Measurements from ENCODE around the gene RFX7.

Gene RFX7

GRCh38 chr15:56243163-56244037 is at the start of gene RFX7:
RFX7 (minus strand) TSS chr15:56243879; CDS start chr15:56243285, 594 bp downstream.
- Histone ChIP-seq H3F3A (ENCODE audit: control insufficient read depth, insufficient read depth) (peaks cover 14% of the 10 kb centered on the region), H3K4me3 (ENCODE audit: low read length) (peak within 1 kb of the TSS; percentile 95), H3K9me3 (ENCODE audit: control insufficient read depth, insufficient read depth, low read length) (no peaks in the 10 kb centered on the region; the same call in 1 of the 2 replicates), H3K4me1 (ENCODE audit: control insufficient read depth, low read length) (peaks cover 42% of the 10 kb centered on the region), H4K20me1 (ENCODE audit: control insufficient read depth, insufficient read depth, low read depth, low read length) (no peaks in the 10 kb centered on the region), H3K36me3 (ENCODE audit: control insufficient read depth, low read length) (peaks cover 28% of the 10 kb centered on the region), H3K27ac (ENCODE audit: low read depth, low read length) (peak within 1 kb of the TSS; percentile 92), H3K27me3 (ENCODE audit: control insufficient read depth, low read length) (no peaks in the 10 kb centered on the region), H3K9me2 (replicated peaks; ENCODE audit: control insufficient read depth, low read length) (no peaks in the 10 kb centered on the region), H3K4me2 (ENCODE audit: low read length) (peak within 1 kb of the TSS; percentile 98), H3K79me2 (ENCODE audit: control insufficient read depth, low read length) (peaks cover 67% of the 10 kb centered on the region)
- TF ChIP-seq EZH2phosphoT487 (IDR thresholded peaks at IDR 0.05; ENCODE audit: borderline replicate concordance, low read length) (no peak), CTCF (IDR thresholded peaks at IDR 0.05; ENCODE audit: low read depth, low read length, poor library complexity, severe bottlenecking) (no peak)

- H3K36me3 ChIP-seq (ENCODE audit: control insufficient read depth, low read length), result no peaks in the 10 kb centered on the region
- no peak overlapping the region for H3K4me2 ChIP-seq (ENCODE audit: low read length)
- no peak overlapping the region for H3K4me3 ChIP-seq (ENCODE audit: low read length)
- H3K9me2 ChIP-seq (replicated peaks; ENCODE audit: control insufficient read depth, low read length), result no peaks in the 10 kb centered on the region
- H4K20me1 ChIP-seq (ENCODE audit: control insufficient read depth, insufficient read depth, low read depth, low read length), result no peaks in the 10 kb centered on the region
- TF ChIP-seq CTCF (IDR thresholded peaks at IDR 0.05; ENCODE audit: low read depth, low read length, poor library complexity, severe bottlenecking) (no peak), EZH2phosphoT487 (IDR thresholded peaks at IDR 0.05; ENCODE audit: borderline replicate concordance, low read length) (no peak)
- no peaks in the 10 kb centered on the region for H3K27me3 ChIP-seq (ENCODE audit: control insufficient read depth, low read length)
- no peaks in the 10 kb centered on the region for H3K4me1 ChIP-seq (ENCODE audit: control insufficient read depth, low read length)
- H3F3A ChIP-seq (ENCODE audit: control insufficient read depth, insufficient read depth), result no peaks in the 10 kb centered on the region
- no peaks in the 10 kb centered on the region for H3K9me3 ChIP-seq (ENCODE audit: control insufficient read depth, insufficient read depth, low read length)
- H3K27ac ChIP-seq (ENCODE audit: low read depth, low read length), result no peak overlapping the region
- H3K79me2 ChIP-seq (ENCODE audit: control insufficient read depth, low read length), result no peaks in the 10 kb centered on the region
Measured at GRCh38 chr15:56292546-56293316, 49.1 kb upstream of the RFX7 start.

- Histone ChIP-seq H3K4me2 (ENCODE audit: low read length) (no peak overlapping the region), H4K20me1 (ENCODE audit: control insufficient read depth, insufficient read depth, low read depth, low read length) (no peaks in the 10 kb centered on the region), H3K9me2 (replicated peaks; ENCODE audit: control insufficient read depth, low read length) (no peaks in the 10 kb centered on the region), H3K36me3 (ENCODE audit: control insufficient read depth, low read length) (no peaks in the 10 kb centered on the region), H3K27ac (ENCODE audit: low read depth, low read length) (no peak overlapping the region), H3K9me3 (ENCODE audit: control insufficient read depth, insufficient read depth, low read length) (no peaks in the 10 kb centered on the region), H3K4me1 (ENCODE audit: control insufficient read depth, low read length) (no peaks in the 10 kb centered on the region), H3K79me2 (ENCODE audit: control insufficient read depth, low read length) (no peaks in the 10 kb centered on the region), H3F3A (ENCODE audit: control insufficient read depth, insufficient read depth) (no peaks in the 10 kb centered on the region), H3K27me3 (ENCODE audit: control insufficient read depth, low read length) (no peaks in the 10 kb centered on the region), H3K4me3 (ENCODE audit: low read length) (no peak overlapping the region)
- no peak for TF ChIP-seq CTCF (IDR thresholded peaks at IDR 0.05; ENCODE audit: low read depth, low read length, poor library complexity, severe bottlenecking)
- TF ChIP-seq EZH2phosphoT487 (IDR thresholded peaks at IDR 0.05; ENCODE audit: borderline replicate concordance, low read length), result no peak
Measured at GRCh38 chr15:56291741-56292140, 48.1 kb upstream of the RFX7 start.

Data from DOHH2 (cell line).